ENCODE results near the gene PLD1.

PLD1 gene

GRCh38 chr3:171687064-171687463, 123.2 kb downstream of the PLD1 start:
- DNase-seq = no peak

GRCh38 chr3:171685116-171685895, 125.0 kb downstream of the PLD1 start:
- no peak for DNase-seq

GRCh38 chr3:171684221-171684620, 126.1 kb downstream of the PLD1 start:
- no peak for DNase-seq

- DNase-seq = no peak
These were observed 127.5 kb downstream of the PLD1 start for GRCh38 chr3:171682743-171683142.

GRCh38 chr3:171680726-171681411, 129.4 kb downstream of the PLD1 start:
- no peak for DNase-seq

- no peak for DNase-seq
These were observed 131.3 kb downstream of the PLD1 start for GRCh38 chr3:171678971-171679492.

- no peak for DNase-seq
These were observed 132.6 kb downstream of the PLD1 start for GRCh38 chr3:171677706-171678105.

GRCh38 chr3:171676601-171677175, 133.6 kb downstream of the PLD1 start:
- DNase-seq = no peak

GRCh38 chr3:171673951-171674350, 136.3 kb downstream of the PLD1 start:
- no peak for DNase-seq

GRCh38 chr3:171672538-171672937, 137.7 kb downstream of the PLD1 start:
- DNase-seq = no peak

GRCh38 chr3:171672124-171672523, 138.2 kb downstream of the PLD1 start:
- DNase-seq = no peak

GRCh38 chr3:171671709-171672108, 138.6 kb downstream of the PLD1 start:
- no peak for DNase-seq

GRCh38 chr3:171666516-171666915, 143.8 kb downstream of the PLD1 start:
- no peak for DNase-seq

- no peak for DNase-seq
These were observed 146.5 kb downstream of the PLD1 start for GRCh38 chr3:171663805-171664204.

- no peak for DNase-seq
These were observed 148.8 kb downstream of the PLD1 start for GRCh38 chr3:171661484-171661883.

- DNase-seq = no peak
These were observed 150.1 kb downstream of the PLD1 start for GRCh38 chr3:171660188-171660587.

GRCh38 chr3:171658841-171659240, 151.4 kb downstream of the PLD1 start:
- DNase-seq = no peak

- no peak for DNase-seq
These were observed 155.5 kb downstream of the PLD1 start for GRCh38 chr3:171654809-171655208.

GRCh38 chr3:171654326-171654725, 156.0 kb downstream of the PLD1 start:
- no peak for DNase-seq

GRCh38 chr3:171653701-171654100, 156.6 kb downstream of the PLD1 start:
- DNase-seq = no peak

GRCh38 chr3:171652932-171653331, 157.4 kb downstream of the PLD1 start:
- no peak for DNase-seq

- no peak for DNase-seq
These were observed 160.2 kb downstream of the PLD1 start for GRCh38 chr3:171649911-171650592.

- DNase-seq = no peak
These were observed 161.0 kb downstream of the PLD1 start for GRCh38 chr3:171649267-171649666.

Data from KG1 (cell line).